Measurements from ENCODE around the gene CPLANE2.

- no peak for TF ChIP-seq CTCF (IDR thresholded peaks at IDR 0.05; ENCODE audit: low read depth, low read length)
- no peak for TF ChIP-seq MYC (IDR thresholded peaks at IDR 0.05; ENCODE audit: low read depth, low read length)
These were observed 11.0 kb upstream of the CPLANE2 start for GRCh38 chr1:16248007-16248436.
